Smooth muscle cell (in vitro differentiated cells): ENCODE data around the gene ASXL2. TPM values are rescaled to one million over a fixed set of nuclear protein-coding genes. Genes with fewer than 3 reads are reported as not detected.

Source experiments
- DNase-seq: peaks from one replicate; lab custom pipeline; 2025; ENCODE audit not compliant: unreplicated experiment; lab: John Stamatoyannopoulos, UW
- H2AFZ ChIP-seq: fragments of 200-600 bp; sonication (generic); 2 replicates; pipeline ENCODE4 v1.6.0; 2016; ENCODE audit warnings: antibody characterized with exemption, low read depth, mild to moderate bottlenecking
- H3F3A ChIP-seq: fragments of 200-600 bp; sonication (generic); 2 replicates; pipeline ENCODE4 v1.6.0; 2017; ENCODE audit warnings: antibody characterized with exemption, low read depth
- H3K27ac ChIP-seq: fragments of 200-600 bp; sonication (generic); 2 replicates; pipeline ENCODE4 v1.5.1; 2016; ENCODE audit warnings: low read depth, mild to moderate bottlenecking
- H3K27me3 ChIP-seq: fragments of 200-600 bp; sonication (generic); 2 replicates; pipeline ENCODE4 v1.6.1; 2016; ENCODE audit warnings: low read depth, mild to moderate bottlenecking
- H3K36me3 ChIP-seq: fragments of 200-600 bp; sonication (generic); 2 replicates; pipeline ENCODE4 v1.5.1; 2016; ENCODE audit warnings: low read depth
- H3K4me1 ChIP-seq: fragments of 200-600 bp; sonication (generic); 2 replicates; pipeline ENCODE4 v1.5.1; 2016; ENCODE audit warnings: low read depth
- H3K4me2 ChIP-seq: fragments of 200-600 bp; sonication (generic); 2 replicates; pipeline ENCODE4 v1.6.0; 2016; ENCODE audit warnings: mild to moderate bottlenecking
- H3K4me3 ChIP-seq: fragments of 200-600 bp; sonication (generic); 2 replicates; pipeline ENCODE4 v1.5.1; 2016; ENCODE audit warnings: mild to moderate bottlenecking
- H3K79me2 ChIP-seq: fragments of 200-600 bp; sonication (generic); 2 replicates; pipeline ENCODE4 v1.6.0; 2016; ENCODE audit warnings: low read depth, mild to moderate bottlenecking
- H3K9ac ChIP-seq: fragments of 200-600 bp; sonication (generic); 2 replicates; pipeline ENCODE4 v1.6.0; 2016; ENCODE audit warnings: low read depth
- H3K9me3 ChIP-seq: fragments of 200-600 bp; sonication (generic); replicated peaks from 2 replicates; pipeline ENCODE4 v1.5.1; 2016; ENCODE audit warnings: low read depth
- H4K20me1 ChIP-seq: fragments of 200-600 bp; sonication (generic); 2 replicates; pipeline ENCODE4 v1.6.0; 2016; ENCODE audit warnings: low read depth
- CTCF ChIP-seq: fragments of 200-600 bp; sonication (generic); IDR thresholded peaks from 2 replicates; pipeline ENCODE4 v1.5.1; 2017; ENCODE audit warnings: borderline replicate concordance, mild to moderate bottlenecking, antibody characterized with exemption; ENCODE audit not compliant: insufficient read depth, poor library complexity, severe bottlenecking
- WGBS: methylation state at CpG from one replicate; pipeline ENCODE4 v1.1.7; 2016; ENCODE audit warnings: low lambda C conversion rate; 5-methylcytosine and 5-hydroxymethylcytosine counted together
- polyA plus RNA-seq: library from polyadenylated mRNA; unstranded; fragments of >200 nt; fragmentation: Nextera tagmentation; extraction: Ambion mirVana; gene quantifications from 2 replicates; pipeline ENCODE4 v1.2.1, GENCODE V29; 2016
- total RNA-seq: library from RNA; depleted of rRNA; stranded (reverse); fragments of >200 nt; gene quantifications from 2 replicates; pipeline ENCODE4 v1.2.3, GENCODE V29; 2014

Gene ASXL2
- total and polyA plus RNA-seq, 2 experiments from 2014 or later = 4.1 to 13.2 TPM

- Histone ChIP-seq H3K4me2 (no peak overlapping the region), H3K4me3 (no peak overlapping the region), H3K9me3 (no peaks in the 10 kb centered on the region), H3K4me1 (no peaks in the 10 kb centered on the region), H4K20me1 (no peaks in the 10 kb centered on the region), H2AFZ (peak overlapping the region; percentile 74), H3K9ac (no peak overlapping the region), H3K27me3 (no peaks in the 10 kb centered on the region), H3K36me3 (no peaks in the 10 kb centered on the region), H3K27ac (no peak overlapping the region), H3F3A (no peaks in the 10 kb centered on the region), H3K79me2 (no peaks in the 10 kb centered on the region)
- TF ChIP-seq CTCF = no peak
- DNase-seq = no peak
These were observed 17.3 kb upstream of the ASXL2 start for GRCh38 chr2:25895610-25896009.

GRCh38 chr2:25895018-25895417, 16.7 kb upstream of the ASXL2 start:
- no peaks in the 10 kb centered on the region for H3K27me3 ChIP-seq
- no peak overlapping the region for H3K9ac ChIP-seq
- TF ChIP-seq CTCF = no peak
- no peaks in the 10 kb centered on the region for H3K36me3 ChIP-seq
- no peak overlapping the region for H3K4me2 ChIP-seq
- H3K4me1 ChIP-seq = no peaks in the 10 kb centered on the region
- WGBS = 88% methylated on average over 7 of the region's 7 CpGs
- no peak overlapping the region for H2AFZ ChIP-seq
- no peaks in the 10 kb centered on the region for H3K79me2 ChIP-seq
- no peak overlapping the region for H3K27ac ChIP-seq
- H3F3A ChIP-seq = no peaks in the 10 kb centered on the region
- H3K9me3 ChIP-seq = no peaks in the 10 kb centered on the region
- DNase-seq = no peak
- H4K20me1 ChIP-seq = no peaks in the 10 kb centered on the region
- H3K4me3 ChIP-seq = no peak overlapping the region

DNA sequence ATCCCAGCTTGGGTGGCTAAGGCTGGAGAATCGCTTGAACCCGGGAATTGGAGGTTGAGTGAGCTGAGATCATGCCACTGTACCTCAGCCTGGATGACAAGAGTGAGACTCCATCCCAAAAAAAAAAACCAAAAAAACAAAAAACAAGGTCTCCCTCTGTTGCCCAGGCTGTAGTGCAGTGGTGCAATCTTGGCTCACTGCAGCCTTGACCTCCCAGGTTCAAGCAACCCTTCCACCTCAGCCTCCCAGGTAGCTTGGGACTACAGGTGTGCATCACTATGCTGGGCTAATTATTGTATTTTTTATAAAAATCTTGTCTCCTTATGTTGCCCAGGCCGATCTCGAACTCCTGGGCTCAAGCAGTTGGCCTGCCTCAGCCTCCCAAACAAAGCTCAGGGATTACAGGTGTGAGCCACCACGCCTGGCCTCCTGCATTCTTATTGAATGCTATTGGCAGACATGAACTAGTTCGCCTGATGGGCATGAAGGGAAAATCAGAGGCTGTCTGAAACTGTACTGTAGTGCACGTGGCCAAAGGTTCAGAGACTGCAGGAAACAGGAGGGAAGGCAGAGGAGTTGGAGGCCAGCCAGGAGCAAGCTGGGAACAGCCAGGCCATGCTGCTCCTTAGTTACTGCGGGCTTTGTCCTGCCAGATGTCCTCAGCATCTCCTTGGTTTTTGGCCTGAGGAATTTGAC, 16.0 kb upstream of the ASXL2 start:
- Histone ChIP-seq H3K27me3 (no peaks in the 10 kb centered on the region), H3K36me3 (no peaks in the 10 kb centered on the region), H3K4me2 (no peak overlapping the region), H3K9me3 (no peaks in the 10 kb centered on the region), H3K9ac (no peak overlapping the region), H3K27ac (no peak overlapping the region), H3K4me1 (no peaks in the 10 kb centered on the region), H3K79me2 (no peaks in the 10 kb centered on the region), H4K20me1 (no peaks in the 10 kb centered on the region), H3F3A (no peaks in the 10 kb centered on the region), H3K4me3 (no peak overlapping the region), H2AFZ (no peak overlapping the region)
- no peak for TF ChIP-seq CTCF
- DNase-seq = no peak
- 90% methylated on average over 8 of the region's 8 CpGs for WGBS

- Histone ChIP-seq H3K79me2 (no peaks in the 10 kb centered on the region), H3K4me3 (no peak overlapping the region), H3K9ac (no peak overlapping the region), H3K36me3 (no peaks in the 10 kb centered on the region), H3K27me3 (no peaks in the 10 kb centered on the region), H2AFZ (no peak overlapping the region), H4K20me1 (no peaks in the 10 kb centered on the region), H3K4me2 (no peak overlapping the region), H3K9me3 (no peaks in the 10 kb centered on the region), H3K4me1 (no peaks in the 10 kb centered on the region), H3K27ac (no peak overlapping the region), H3F3A (no peaks in the 10 kb centered on the region)
- TF ChIP-seq CTCF = no peak
- no peak for DNase-seq
- WGBS = 92% methylated on average over 5 of the region's 5 CpGs
These were observed 13.4 kb upstream of the ASXL2 start for GRCh38 chr2:25891672-25892071.
